NCI-H1105 treated with DMSO at 0.1 percent for 48 hours (cell line): Measurements from ENCODE around the gene MTHFD2L.
A peak's percentile ranks its signal among the peaks of the same experiment; 100 is the strongest.
"Not testable (repeated sequence)": the region's sequence is repeated elsewhere in the genome, so short reads cannot be mapped to it uniquely, and the experiment has no call there.

Source experiments
- DNase-seq: peaks from one replicate; lab custom pipeline; 2025; lab: John Stamatoyannopoulos, UW

MTHFD2L gene

DNA sequence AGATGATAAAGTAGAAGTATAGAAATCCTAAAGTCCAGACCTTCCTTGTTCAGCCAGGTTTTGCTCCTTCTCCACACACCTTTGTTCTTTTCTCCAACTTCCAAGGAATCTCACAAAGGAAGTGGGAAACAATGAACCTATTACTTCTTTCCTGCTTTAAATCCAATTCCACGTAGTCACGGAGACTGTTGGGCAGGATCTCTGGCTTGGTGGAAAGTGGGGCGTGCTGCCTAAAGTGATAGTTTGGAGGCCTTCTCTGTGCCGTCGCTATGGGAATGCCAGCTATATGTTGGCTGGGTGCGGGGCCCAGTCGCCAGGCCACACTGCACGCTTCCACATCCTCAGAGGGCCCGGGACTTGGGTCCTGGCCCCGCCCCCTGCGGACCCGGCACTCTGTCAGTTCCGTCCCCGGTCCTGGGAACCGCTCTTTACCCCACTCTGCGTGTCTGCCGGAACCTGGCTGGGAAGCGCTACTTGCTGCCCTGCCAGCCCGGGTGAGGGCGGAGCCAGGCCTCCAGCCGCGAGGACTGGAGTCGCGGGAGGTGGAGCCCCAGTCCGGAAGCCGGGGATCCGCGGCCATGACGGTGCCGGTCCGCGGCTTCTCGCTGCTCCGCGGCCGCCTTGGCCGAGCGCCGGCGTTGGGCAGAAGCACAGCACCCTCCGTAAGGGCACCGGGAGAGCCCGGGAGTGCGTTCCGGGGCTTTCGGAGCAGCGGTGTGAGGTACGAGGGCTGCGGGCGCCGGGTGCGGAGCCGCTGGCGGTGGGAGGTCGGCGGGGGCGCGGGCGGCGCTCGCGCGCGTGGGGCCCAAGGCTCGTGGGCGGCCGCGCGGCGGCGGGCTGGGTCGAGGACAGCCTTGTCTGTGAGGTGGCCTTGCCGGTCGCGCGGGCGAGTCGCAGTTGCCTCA lies at the start of gene MTHFD2L:
Gene MTHFD2L, plus strand, starts transcription at position 558 of the 905 bp plus-strand sequence. Its CDS starts 21 bp downstream, at position 579.
- peak; percentile 66 for DNase-seq

DNA sequence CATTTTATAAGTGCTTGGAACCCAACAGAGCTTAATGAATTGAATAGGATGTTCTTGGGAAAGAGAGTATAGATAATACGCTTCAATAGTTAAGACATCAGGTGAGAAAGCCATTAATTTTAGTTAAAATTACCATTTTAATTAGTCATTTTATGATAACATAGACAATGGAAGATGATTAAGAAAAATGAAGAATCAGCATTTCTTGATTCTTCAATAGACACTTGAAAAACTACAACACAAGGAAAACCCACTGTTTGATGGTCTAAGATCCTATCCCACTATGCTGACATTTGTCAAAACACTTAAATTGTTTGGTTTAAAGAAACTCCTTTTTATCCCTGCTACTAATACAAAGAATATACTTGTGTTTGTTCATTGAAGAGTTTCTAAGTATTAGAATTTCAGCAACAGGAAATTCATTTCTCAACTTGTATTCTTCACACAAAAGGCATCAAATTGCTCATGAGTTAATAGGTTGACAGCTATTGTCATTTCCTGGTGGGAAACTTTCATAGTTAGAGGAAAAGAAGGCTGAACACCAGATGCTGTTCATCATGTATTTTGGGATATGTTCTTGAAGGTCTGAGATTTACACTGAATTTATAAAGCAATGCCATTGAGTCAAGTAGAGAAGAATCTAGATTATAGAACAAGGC lies 49.3 kb upstream of the MTHFD2L start:
- no peak for DNase-seq

DNA sequence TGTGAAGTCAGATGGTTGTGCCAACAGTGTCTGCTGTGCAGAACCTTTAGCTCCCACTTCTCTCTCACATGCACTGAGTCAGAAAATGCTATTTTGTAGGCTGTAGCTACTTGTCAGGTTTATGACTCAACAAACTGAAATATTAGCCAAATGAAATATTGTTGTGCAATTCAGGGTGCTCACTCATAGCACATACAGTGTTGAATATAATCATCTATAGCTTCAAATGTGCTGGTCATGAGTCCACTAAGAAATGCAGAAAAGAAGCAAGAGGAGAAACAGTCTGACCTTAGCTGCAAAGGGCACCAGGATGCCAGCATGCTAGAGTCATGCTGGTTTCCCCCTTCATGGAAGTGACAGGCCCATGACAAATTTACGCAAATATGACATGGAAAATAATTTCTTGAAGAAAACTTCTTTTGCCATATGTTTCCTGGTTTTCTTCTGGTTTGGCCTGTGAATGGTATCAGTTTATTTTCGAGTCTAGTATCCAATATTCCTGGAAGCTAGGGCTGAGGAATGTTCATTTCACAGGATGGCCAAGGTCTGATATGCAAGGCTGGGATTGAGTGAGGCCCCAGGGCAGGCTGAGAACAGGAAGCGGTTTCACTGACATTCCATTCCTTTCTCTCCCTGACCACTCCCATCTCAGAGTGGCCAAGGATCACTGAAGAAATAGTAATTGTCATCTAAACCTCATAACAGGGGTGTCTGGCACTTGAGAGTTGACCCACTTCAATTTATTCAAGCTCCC lies 48.6 kb upstream of the MTHFD2L start:
- no peak for DNase-seq

GRCh38 chr4:74109870-74110605 lies 47.9 kb upstream of the MTHFD2L start:
- DNase-seq, result no peak

DNA sequence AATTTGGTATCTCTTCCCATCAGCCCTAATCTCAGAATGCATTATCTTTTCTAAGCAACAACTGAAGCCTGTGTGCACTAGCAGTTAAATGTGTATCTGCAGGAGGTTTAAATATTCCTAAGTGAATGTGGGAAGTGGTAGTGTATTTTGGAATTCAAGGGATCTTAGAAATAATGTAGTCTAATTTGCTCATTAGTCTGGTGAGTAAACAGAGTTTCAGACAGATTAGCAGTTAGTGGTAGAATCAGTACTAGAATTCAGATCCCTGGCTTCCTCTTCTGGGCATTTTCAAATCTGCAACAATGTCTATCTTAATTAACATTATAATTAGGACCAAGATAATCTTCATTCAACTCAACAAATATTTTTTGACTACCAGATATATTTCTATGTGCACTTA lies 47.2 kb upstream of the MTHFD2L start:
- DNase-seq, result no peak

- no peak for DNase-seq
Measured at GRCh38 chr4:74111306-74111975, 46.5 kb upstream of the MTHFD2L start.

GRCh38 chr4:74111990-74112389 lies 45.9 kb upstream of the MTHFD2L start:
- no peak for DNase-seq

DNA sequence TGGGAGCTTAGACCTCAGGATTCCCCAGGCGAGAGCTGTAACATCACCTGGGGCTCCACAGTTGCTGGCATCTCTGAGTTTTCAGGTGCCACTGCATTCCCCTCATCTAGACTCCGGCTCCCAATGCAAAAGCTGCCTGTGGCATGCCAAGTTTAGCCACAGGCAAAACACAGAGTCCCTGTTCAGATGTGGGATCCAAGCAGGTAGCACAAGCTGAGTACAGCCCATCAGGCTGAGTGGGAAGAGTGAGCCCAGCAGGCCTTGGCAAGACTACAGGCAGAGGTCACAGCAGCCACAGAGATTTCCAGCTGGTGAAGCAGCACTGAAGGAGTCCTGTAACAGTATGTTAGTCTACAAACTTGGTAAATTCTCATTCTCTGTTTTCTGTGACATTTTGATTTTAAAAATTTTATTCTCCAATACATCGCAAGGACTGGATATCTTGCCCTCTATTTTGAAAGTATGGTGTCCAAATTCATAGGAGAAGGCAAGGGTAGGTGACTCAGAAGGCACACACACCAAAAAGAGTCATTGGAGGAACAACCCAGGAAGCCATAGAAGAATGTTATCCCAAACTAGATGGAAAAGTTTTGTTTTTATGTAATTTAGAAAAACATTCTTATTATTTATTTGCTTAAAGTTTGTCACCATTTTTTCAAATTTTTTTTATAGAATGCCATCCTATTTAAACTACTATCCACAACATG lies 45.4 kb upstream of the MTHFD2L start:
- DNase-seq, result no peak

DNA sequence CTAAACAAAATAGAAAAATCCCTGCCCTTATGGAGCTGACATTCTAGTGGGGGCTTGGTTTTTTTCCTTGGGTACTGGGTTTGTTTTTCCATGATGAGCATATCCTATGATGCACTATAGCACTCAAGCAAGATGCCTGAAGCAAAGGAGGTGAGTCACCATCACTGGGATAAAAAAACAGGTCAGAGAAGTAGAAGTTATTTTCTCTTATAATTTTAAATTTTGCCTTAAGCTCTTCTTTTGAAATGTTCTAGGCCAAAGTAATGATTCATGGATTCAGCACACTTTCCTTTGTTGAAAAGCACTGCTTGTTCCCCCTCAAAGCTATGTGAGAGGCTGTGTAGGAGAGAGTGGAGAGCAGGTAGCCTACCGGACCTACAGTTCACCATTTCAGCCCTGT lies 43.7 kb upstream of the MTHFD2L start:
- no peak for DNase-seq

- no peak for DNase-seq
Measured at GRCh38 chr4:74117024-74117534, 40.8 kb upstream of the MTHFD2L start.

GRCh38 chr4:74118600-74119338 lies 39.1 kb upstream of the MTHFD2L start:
- no peak for DNase-seq

GRCh38 chr4:74120086-74120485 lies 37.8 kb upstream of the MTHFD2L start:
- DNase-seq, result no peak

- no peak for DNase-seq
Measured at GRCh38 chr4:74121643-74122579, 36.0 kb upstream of the MTHFD2L start.

DNA sequence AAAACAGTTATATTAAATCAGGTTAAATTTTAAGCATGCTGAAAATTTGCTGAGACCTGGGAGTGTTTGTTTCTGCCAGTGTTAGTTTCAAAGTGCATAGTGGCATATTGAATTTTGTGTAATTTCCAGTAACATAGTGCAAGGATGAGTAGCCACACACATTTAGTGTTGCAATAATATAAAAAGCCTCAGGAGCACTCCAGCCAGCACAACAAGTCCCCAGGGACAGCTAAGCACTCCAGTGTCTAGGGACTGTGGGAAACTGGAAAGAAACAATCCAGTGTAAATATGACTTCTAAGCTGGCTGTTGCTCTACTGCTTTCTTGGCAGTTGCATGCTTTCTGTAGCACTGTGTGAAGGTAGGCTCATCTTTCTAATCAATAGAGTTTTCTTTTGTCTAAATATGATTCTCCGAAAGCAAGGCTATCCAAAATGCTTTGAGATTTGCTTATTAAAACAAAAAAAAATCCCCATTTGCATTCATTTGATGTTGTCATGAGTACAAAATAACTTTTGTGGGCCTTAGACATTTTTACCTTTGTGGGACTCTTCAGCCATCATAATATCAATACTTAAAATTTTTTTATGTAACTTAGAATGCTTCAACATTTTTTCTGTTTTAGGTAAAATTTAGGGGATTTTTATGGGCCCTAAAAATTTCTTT lies 34.7 kb upstream of the MTHFD2L start:
- peak; percentile 45 for DNase-seq

GRCh38 chr4:74125029-74125428 lies 32.9 kb upstream of the MTHFD2L start:
- DNase-seq, result no peak

- no peak for DNase-seq
Measured at GRCh38 chr4:74127745-74128144, 30.2 kb upstream of the MTHFD2L start.

GRCh38 chr4:74130843-74131242 lies 27.1 kb upstream of the MTHFD2L start:
- DNase-seq, result not testable (repeated sequence)

DNA sequence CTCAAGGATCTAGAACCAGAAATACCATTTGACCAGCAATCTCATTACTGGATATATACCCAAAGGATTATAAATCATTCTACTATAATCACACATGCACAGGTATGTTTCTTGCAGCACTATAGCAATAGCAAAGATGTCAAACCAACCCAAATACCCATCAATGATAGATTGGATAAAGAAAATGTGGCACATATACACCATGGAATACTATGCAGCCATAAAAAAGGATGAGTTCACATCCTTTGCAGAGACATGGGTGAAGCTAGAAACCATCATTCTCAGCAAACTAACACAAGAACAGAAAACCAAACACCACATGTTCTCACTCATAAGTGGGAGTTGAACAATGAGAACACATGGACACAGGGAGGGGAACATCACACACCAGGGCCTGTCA lies 25.7 kb upstream of the MTHFD2L start:
- DNase-seq, result not testable (repeated sequence)
